ENCODE measurements around the gene KCTD1.

Gene KCTD1

DNA sequence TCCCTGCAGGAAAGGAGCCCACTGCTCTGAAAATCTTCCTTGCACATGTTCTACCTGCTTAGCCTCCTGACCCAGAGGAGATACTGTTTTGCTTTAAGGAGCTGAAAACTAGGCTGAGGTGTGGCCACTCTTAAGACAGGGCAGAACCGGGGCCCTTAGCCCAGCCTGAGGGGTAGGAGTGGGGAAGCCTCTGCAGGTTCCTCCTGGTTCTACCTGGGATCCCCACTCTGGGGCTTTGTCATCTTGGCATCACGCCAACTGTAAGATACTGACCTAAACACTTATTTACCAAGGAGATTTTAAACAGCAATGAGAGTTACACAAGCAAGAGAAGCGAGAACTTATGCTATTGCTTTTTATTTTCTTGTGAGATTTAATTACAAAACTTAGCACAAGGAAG lies 86.9 kb downstream of the KCTD1 start:
- peaks cover 5 to 15% of the 10 kb centered on the region in 2 donors for H3K36me3 ChIP-seq (ENCODE audit: control insufficient read depth in 1 of 2, insufficient read depth in 2 of 2, low read length in 2 of 2)
- H3K27me3 ChIP-seq (ENCODE audit: low read depth, low read length), result no peaks in the 10 kb centered on the region
- no peaks in the 10 kb centered on the region for H3K4me1 ChIP-seq (ENCODE audit: control insufficient read depth in 1 of 2, insufficient read depth in 2 of 2, low read length in 2 of 2)
- no peak overlapping the region for H3K27ac ChIP-seq (ENCODE audit: low read length)
- no peak overlapping the region for H3K4me3 ChIP-seq (ENCODE audit: low read depth in 1 of 2, low read length in 2 of 2)
- no peaks in the 10 kb centered on the region for H3K9me3 ChIP-seq (ENCODE audit: control insufficient read depth in 1 of 2, low read length in 2 of 2)

- Histone ChIP-seq H3K36me3 (ENCODE audit: control insufficient read depth in 1 of 2, insufficient read depth in 2 of 2, low read length in 2 of 2) (peaks cover 5 to 19% of the 10 kb centered on the region in 2 donors), H3K27ac (ENCODE audit: low read length) (no peak overlapping the region), H3K4me3 (ENCODE audit: low read depth in 1 of 2, low read length in 2 of 2) (no peak overlapping the region), H3K4me1 (ENCODE audit: control insufficient read depth in 1 of 2, insufficient read depth in 2 of 2, low read length in 2 of 2) (no peaks in the 10 kb centered on the region), H3K27me3 (ENCODE audit: low read depth, low read length) (no peaks in the 10 kb centered on the region), H3K9me3 (ENCODE audit: control insufficient read depth in 1 of 2, low read length in 2 of 2) (no peaks in the 10 kb centered on the region)
Observed at GRCh38 chr18:26460449-26461091, 87.8 kb downstream of the KCTD1 start.

DNA sequence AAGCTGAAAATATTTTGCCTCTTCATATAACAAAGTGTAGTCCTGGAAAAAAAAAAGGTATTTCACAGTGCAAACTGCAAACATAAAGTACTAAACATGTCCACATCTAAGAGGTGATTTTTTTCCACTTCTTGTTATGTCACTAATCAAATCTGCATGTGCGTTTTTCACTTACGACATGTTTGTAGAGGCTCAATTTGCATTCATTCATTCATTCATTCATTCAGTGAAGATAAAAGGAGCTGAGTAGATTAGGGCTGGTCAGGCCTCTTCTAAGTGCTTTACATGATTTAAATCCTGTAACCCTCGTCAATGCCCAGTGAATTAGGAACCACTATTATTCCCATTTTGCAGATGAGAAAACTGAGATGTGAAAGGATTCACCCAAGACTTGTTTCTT lies 88.5 kb downstream of the KCTD1 start:
- Histone ChIP-seq H3K27me3 (ENCODE audit: low read depth, low read length) (no peaks in the 10 kb centered on the region), H3K36me3 (ENCODE audit: control insufficient read depth in 1 of 2, insufficient read depth in 2 of 2, low read length in 2 of 2) (peaks cover 5 to 20% of the 10 kb centered on the region in 2 donors), H3K9me3 (ENCODE audit: control insufficient read depth in 1 of 2, low read length in 2 of 2) (no peaks in the 10 kb centered on the region), H3K4me1 (ENCODE audit: control insufficient read depth in 1 of 2, insufficient read depth in 2 of 2, low read length in 2 of 2) (no peaks in the 10 kb centered on the region), H3K27ac (ENCODE audit: low read length) (no peak overlapping the region), H3K4me3 (ENCODE audit: low read depth in 1 of 2, low read length in 2 of 2) (no peak overlapping the region)

- no peaks in the 10 kb centered on the region for H3K4me1 ChIP-seq (ENCODE audit: control insufficient read depth in 1 of 2, insufficient read depth in 2 of 2, low read length in 2 of 2)
- no peak overlapping the region for H3K27ac ChIP-seq (ENCODE audit: low read length)
- no peak overlapping the region for H3K4me3 ChIP-seq (ENCODE audit: low read depth in 1 of 2, low read length in 2 of 2)
- no peaks in the 10 kb centered on the region for H3K9me3 ChIP-seq (ENCODE audit: control insufficient read depth in 1 of 2, low read length in 2 of 2)
- no peaks in the 10 kb centered on the region for H3K27me3 ChIP-seq (ENCODE audit: low read depth, low read length)
- peaks cover 5 to 23% of the 10 kb centered on the region in 2 donors for H3K36me3 ChIP-seq (ENCODE audit: control insufficient read depth in 1 of 2, insufficient read depth in 2 of 2, low read length in 2 of 2)
Observed at GRCh38 chr18:26459340-26459739, 89.0 kb downstream of the KCTD1 start.

- Histone ChIP-seq H3K4me3 (ENCODE audit: low read depth in 1 of 2, low read length in 2 of 2) (no peak overlapping the region), H3K4me1 (ENCODE audit: control insufficient read depth in 1 of 2, insufficient read depth in 2 of 2, low read length in 2 of 2) (no peaks in the 10 kb centered on the region), H3K27ac (ENCODE audit: low read length) (no peak overlapping the region), H3K27me3 (ENCODE audit: low read depth, low read length) (no peaks in the 10 kb centered on the region), H3K9me3 (ENCODE audit: control insufficient read depth in 1 of 2, low read length in 2 of 2) (no peaks in the 10 kb centered on the region), H3K36me3 (ENCODE audit: control insufficient read depth in 1 of 2, insufficient read depth in 2 of 2, low read length in 2 of 2) (peaks cover 5 to 24% of the 10 kb centered on the region in 2 donors)
Observed at GRCh38 chr18:26458526-26459232, 89.7 kb downstream of the KCTD1 start.

DNA sequence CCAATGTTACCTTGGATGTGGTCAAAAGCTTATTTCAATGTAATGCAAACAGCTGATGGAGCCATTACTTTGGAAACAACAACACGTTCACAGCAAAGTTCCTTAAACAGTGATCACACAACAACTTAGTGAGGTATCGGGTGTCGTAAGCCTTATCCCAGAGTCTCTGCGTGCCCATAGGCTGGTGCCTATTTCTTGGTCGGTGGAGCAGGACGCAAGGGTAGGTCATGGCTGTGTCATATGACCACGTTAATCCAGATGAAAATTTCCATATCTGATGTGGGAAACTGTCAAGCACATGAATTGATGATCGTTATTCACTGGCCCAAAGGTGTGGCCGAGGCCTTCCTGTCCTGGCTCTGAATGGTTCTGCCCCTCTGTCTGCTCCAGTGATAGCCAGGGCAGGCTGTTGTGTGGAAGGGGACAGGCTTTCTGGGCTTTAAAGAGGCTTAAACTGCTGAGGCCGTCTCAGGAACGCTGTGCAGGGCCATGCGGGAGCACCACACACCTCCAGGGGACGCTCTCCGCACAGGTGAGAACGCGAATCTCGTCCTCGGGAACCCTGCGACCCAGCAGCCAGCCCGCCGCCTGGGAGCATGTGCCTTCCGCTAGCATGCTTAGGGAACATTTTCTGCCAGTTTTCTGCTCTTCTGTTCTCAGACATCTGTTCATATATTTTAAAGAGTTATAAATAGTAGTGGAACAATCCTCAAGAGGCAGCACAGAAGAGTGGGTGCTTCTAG lies 90.6 kb downstream of the KCTD1 start:
- no peaks in the 10 kb centered on the region for H3K27me3 ChIP-seq (ENCODE audit: low read depth, low read length)
- no peaks in the 10 kb centered on the region for H3K9me3 ChIP-seq (ENCODE audit: control insufficient read depth in 1 of 2, low read length in 2 of 2)
- no peak overlapping the region for H3K27ac ChIP-seq (ENCODE audit: low read length)
- H3K4me1 ChIP-seq (ENCODE audit: control insufficient read depth in 1 of 2, insufficient read depth in 2 of 2, low read length in 2 of 2), result no peaks in the 10 kb centered on the region
- peaks cover 5 to 24% of the 10 kb centered on the region in 2 donors for H3K36me3 ChIP-seq (ENCODE audit: control insufficient read depth in 1 of 2, insufficient read depth in 2 of 2, low read length in 2 of 2)
- H3K4me3 ChIP-seq (ENCODE audit: low read depth in 1 of 2, low read length in 2 of 2), result no peak overlapping the region

DNA sequence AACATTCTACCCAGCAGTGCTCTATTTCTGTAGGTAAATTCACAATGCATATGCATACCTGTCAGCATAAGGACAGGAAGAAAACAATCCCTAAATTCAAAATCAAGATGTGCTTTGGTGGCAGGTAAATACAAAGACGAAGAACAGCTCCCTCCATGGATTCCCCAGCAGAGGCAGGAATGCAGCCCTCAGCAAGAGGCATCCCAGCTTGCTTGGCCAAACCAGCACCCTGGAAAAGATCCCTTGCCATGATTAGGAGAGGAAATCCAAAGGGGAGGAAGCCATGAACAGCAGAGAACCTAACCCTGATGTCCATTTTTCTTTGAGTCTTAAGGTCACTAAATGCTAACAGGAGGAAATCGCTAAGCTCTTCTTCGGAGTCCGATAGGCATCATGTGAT lies 91.2 kb downstream of the KCTD1 start:
- H3K27ac ChIP-seq (ENCODE audit: low read length), result no peak overlapping the region
- H3K9me3 ChIP-seq (ENCODE audit: control insufficient read depth in 1 of 2, low read length in 2 of 2), result no peaks in the 10 kb centered on the region
- H3K4me1 ChIP-seq (ENCODE audit: control insufficient read depth in 1 of 2, insufficient read depth in 2 of 2, low read length in 2 of 2), result no peaks in the 10 kb centered on the region
- H3K4me3 ChIP-seq (ENCODE audit: low read depth in 1 of 2, low read length in 2 of 2), result no peak overlapping the region
- H3K36me3 ChIP-seq (ENCODE audit: control insufficient read depth in 1 of 2, insufficient read depth in 2 of 2, low read length in 2 of 2), result peaks cover 5 to 24% of the 10 kb centered on the region in 2 donors
- H3K27me3 ChIP-seq (ENCODE audit: low read depth, low read length), result no peaks in the 10 kb centered on the region

- peaks cover 5 to 24% of the 10 kb centered on the region in 2 donors for H3K36me3 ChIP-seq (ENCODE audit: control insufficient read depth in 1 of 2, insufficient read depth in 2 of 2, low read length in 2 of 2)
- no peaks in the 10 kb centered on the region for H3K27me3 ChIP-seq (ENCODE audit: low read depth, low read length)
- H3K27ac ChIP-seq (ENCODE audit: low read length), result no peak overlapping the region
- H3K4me3 ChIP-seq (ENCODE audit: low read depth in 1 of 2, low read length in 2 of 2), result no peak overlapping the region
- no peaks in the 10 kb centered on the region for H3K9me3 ChIP-seq (ENCODE audit: control insufficient read depth in 1 of 2, low read length in 2 of 2)
- no peaks in the 10 kb centered on the region for H3K4me1 ChIP-seq (ENCODE audit: control insufficient read depth in 1 of 2, insufficient read depth in 2 of 2, low read length in 2 of 2)
Observed at GRCh38 chr18:26456070-26456491, 92.3 kb downstream of the KCTD1 start.

GRCh38 chr18:26455639-26456038 lies 92.7 kb downstream of the KCTD1 start:
- Histone ChIP-seq H3K4me3 (ENCODE audit: low read depth in 1 of 2, low read length in 2 of 2) (no peak overlapping the region), H3K27ac (ENCODE audit: low read length) (no peak overlapping the region), H3K27me3 (ENCODE audit: low read depth, low read length) (no peaks in the 10 kb centered on the region), H3K4me1 (ENCODE audit: control insufficient read depth in 1 of 2, insufficient read depth in 2 of 2, low read length in 2 of 2) (no peaks in the 10 kb centered on the region), H3K9me3 (ENCODE audit: control insufficient read depth in 1 of 2, low read length in 2 of 2) (no peaks in the 10 kb centered on the region), H3K36me3 (ENCODE audit: control insufficient read depth in 1 of 2, insufficient read depth in 2 of 2, low read length in 2 of 2) (peaks cover 5 to 24% of the 10 kb centered on the region in 2 donors)

GRCh38 chr18:26454616-26455015 lies 93.7 kb downstream of the KCTD1 start:
- Histone ChIP-seq H3K27me3 (ENCODE audit: low read depth, low read length) (no peaks in the 10 kb centered on the region), H3K9me3 (ENCODE audit: control insufficient read depth in 1 of 2, low read length in 2 of 2) (no peaks in the 10 kb centered on the region), H3K4me3 (ENCODE audit: low read depth in 1 of 2, low read length in 2 of 2) (no peak overlapping the region), H3K27ac (ENCODE audit: low read length) (no peak overlapping the region), H3K4me1 (ENCODE audit: control insufficient read depth in 1 of 2, insufficient read depth in 2 of 2, low read length in 2 of 2) (no peaks in the 10 kb centered on the region), H3K36me3 (ENCODE audit: control insufficient read depth in 1 of 2, insufficient read depth in 2 of 2, low read length in 2 of 2) (peaks cover 5 to 24% of the 10 kb centered on the region in 2 donors)

DNA sequence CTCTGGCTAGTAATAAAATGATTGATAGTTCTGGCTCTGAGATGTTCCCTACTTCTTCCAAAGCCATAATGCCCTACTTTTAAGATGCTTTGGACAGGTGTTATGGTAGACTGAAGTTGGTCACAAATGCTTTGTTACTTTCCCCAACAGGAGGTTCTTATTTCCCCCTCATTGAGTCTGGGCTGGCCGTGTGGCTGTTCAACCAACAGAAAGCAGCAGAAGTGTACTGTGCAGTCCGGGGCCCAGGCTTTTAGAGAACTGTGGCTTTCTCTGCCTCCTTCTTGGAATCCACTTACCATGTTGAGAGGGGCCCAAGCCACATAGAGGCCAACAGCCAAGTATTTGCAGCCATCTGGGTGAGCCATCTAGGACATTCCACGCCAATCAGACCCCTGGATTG lies 94.2 kb downstream of the KCTD1 start:
- H3K27ac ChIP-seq (ENCODE audit: low read length), result no peak overlapping the region
- H3K27me3 ChIP-seq (ENCODE audit: low read depth, low read length), result no peaks in the 10 kb centered on the region
- H3K4me1 ChIP-seq (ENCODE audit: control insufficient read depth in 1 of 2, insufficient read depth in 2 of 2, low read length in 2 of 2), result no peaks in the 10 kb centered on the region
- no peaks in the 10 kb centered on the region for H3K9me3 ChIP-seq (ENCODE audit: control insufficient read depth in 1 of 2, low read length in 2 of 2)
- H3K36me3 ChIP-seq (ENCODE audit: control insufficient read depth in 1 of 2, insufficient read depth in 2 of 2, low read length in 2 of 2), result peaks cover 2 to 20% of the 10 kb centered on the region in 2 donors
- no peak overlapping the region for H3K4me3 ChIP-seq (ENCODE audit: low read depth in 1 of 2, low read length in 2 of 2)

Measured in muscle layer of duodenum (tissue), 2 donors.